Nephron (organoid): ENCODE measurements around the gene EHF.
"Not testable (repeated sequence)": the region's sequence is repeated elsewhere in the genome, so short reads cannot be mapped to it uniquely, and the experiment has no call there.

Experiments used
- H3K27ac Mint-ChIP-seq, 3 experiments: 2 replicates each; pipeline ENCODE4 v1.8.0; 2020; ENCODE audit warnings: mixed read lengths in 3 of 3, mild to moderate bottlenecking in 2 of 3, moderate library complexity in 1 of 3
- H3K27me3 Mint-ChIP-seq: 2 replicates; pipeline ENCODE4 v1.8.0; 2021; ENCODE audit warnings: low read depth, mild to moderate bottlenecking, moderate library complexity, mixed read lengths
- H3K36me3 Mint-ChIP-seq: 2 replicates; pipeline ENCODE4 v1.8.0; 2020; ENCODE audit warnings: low read depth, mixed read lengths
- H3K4me1 Mint-ChIP-seq: 2 replicates; pipeline ENCODE4 v1.8.0; 2020; ENCODE audit warnings: mixed read lengths
- H3K4me3 Mint-ChIP-seq, 3 experiments: 2 replicates each; pipeline ENCODE4 v1.8.0; 2020; ENCODE audit warnings: mild to moderate bottlenecking in 3 of 3, mixed read lengths in 3 of 3, moderate library complexity in 2 of 3
- H3K9me3 Mint-ChIP-seq: 2 replicates; pipeline ENCODE4 v1.8.0; 2020; ENCODE audit warnings: mixed read lengths
- CTCF ChIP-seq, 3 experiments: fragments of 200-600 bp; sonication (generic); IDR thresholded peaks; one replicate each; pipeline ENCODE4 v1.5.0; 2021; ENCODE audit warnings: antibody characterized with exemption in 3 of 3; ENCODE audit not compliant: unreplicated experiment in 3 of 3

Gene EHF

DNA sequence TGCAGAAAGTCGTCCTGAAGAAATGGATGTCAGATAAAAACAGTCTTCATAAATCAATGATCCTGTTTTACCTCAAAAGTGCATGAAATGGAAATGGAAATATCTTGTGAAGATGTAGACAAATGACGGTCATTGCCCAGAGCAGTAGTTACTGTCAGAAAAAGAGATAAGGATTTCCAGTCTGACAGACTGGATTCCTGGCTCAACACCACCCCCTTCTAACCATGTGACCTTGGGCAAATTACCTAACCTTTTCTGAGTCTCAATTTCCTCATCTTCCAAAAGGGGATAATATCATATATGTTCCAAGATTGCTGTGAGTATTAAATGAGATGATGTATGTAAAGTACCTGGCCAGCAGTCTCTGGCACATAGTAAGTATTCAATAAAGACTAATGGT, 32.9 kb upstream of the EHF start:
- Mint-ChIP-seq H3K27ac (no peak overlapping the region), H3K27me3 (peaks cover 3% of the 10 kb centered on the region), H3K4me1 (peaks cover 11% of the 10 kb centered on the region), H3K4me3 (no peak overlapping the region), H3K36me3 (no peaks in the 10 kb centered on the region), H3K9me3 (peaks cover 9% of the 10 kb centered on the region)
- no peak for TF ChIP-seq CTCF (IDR thresholded peaks at IDR 0.05; ENCODE audit: unreplicated experiment in 3 of 3)

DNA sequence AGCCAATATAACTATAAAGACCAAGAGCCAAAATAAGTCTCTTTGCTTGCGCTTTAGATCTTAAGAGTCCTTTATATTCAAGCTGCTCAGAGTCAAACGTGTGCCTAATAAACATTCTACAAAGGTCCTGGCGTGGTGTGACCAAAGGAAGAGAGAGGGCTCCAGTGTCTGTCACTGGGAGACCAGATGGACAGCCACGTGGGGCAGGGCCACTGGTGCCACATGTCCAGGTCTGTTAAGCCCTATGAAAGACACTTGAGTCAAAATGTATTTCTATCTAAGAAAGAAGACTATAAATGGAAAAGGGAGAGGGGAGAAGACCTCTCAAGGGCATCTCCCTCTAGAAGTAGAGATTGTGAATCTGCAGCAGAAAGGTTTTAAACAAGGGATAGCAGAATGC, 32.2 kb upstream of the EHF start:
- Mint-ChIP-seq H3K4me1 (peaks cover 11% of the 10 kb centered on the region), H3K9me3 (peaks cover 11% of the 10 kb centered on the region), H3K27me3 (peaks cover 4% of the 10 kb centered on the region), H3K4me3 (no peak overlapping the region), H3K36me3 (no peaks in the 10 kb centered on the region), H3K27ac (no peak overlapping the region)
- TF ChIP-seq CTCF (IDR thresholded peaks at IDR 0.05; ENCODE audit: unreplicated experiment in 3 of 3) = no peak

- not testable (repeated sequence) for H3K36me3 Mint-ChIP-seq, H3K4me3 Mint-ChIP-seq, H3K27me3 Mint-ChIP-seq, H3K27ac Mint-ChIP-seq
- H3K4me1 Mint-ChIP-seq = peaks cover 11% of the 10 kb centered on the region
- H3K9me3 Mint-ChIP-seq = peaks cover 16% of the 10 kb centered on the region
Measured at GRCh38 chr11:34589177-34589576, 31.7 kb upstream of the EHF start.

DNA sequence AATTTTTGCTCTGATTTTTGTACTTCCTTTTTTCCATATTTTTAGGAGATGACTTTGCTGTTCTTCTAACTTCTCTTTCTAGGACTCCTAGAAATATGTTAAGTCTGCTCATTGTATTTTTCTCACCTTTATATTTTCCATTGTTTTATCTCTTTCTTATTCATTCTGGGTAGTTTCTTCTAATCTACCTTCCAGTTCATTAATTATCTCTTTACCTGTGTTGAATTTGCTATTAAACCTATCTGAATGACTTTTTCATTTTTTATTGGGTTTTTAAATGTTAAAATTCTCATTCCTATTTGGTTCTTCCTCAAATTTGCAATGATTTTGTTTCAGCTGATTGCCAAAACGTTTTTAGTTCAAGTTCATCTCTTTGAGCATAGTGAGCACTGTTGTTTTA, 27.8 kb upstream of the EHF start:
- H3K9me3 Mint-ChIP-seq = peaks cover 20% of the 10 kb centered on the region
- peaks cover 8% of the 10 kb centered on the region for H3K27me3 Mint-ChIP-seq
- H3K4me3 Mint-ChIP-seq = no peak overlapping the region
- no peak overlapping the region for H3K27ac Mint-ChIP-seq
- TF ChIP-seq CTCF (IDR thresholded peaks at IDR 0.05; ENCODE audit: unreplicated experiment in 3 of 3) = no peak
- H3K4me1 Mint-ChIP-seq = no peaks in the 10 kb centered on the region
- no peaks in the 10 kb centered on the region for H3K36me3 Mint-ChIP-seq

DNA sequence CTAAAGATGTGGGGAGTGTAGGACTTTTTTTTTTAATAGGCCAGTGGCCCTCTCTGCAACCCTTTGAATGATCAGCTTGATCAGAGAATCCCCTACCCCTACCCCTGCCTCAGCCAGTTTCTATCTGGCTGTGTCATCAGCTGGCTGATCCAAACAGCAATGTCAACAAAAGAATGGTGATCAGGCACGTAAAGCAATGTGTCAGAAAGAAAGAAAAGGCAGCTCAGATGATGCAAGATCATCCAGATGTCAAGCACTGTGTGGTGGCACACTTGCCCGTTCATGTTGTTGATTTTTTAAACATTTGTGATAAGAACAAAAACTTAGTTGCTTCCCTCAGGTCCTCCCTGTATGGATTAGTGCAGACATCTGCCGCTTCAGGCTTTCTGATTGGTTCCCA, 26.3 kb upstream of the EHF start:
- no peak for TF ChIP-seq CTCF (IDR thresholded peaks at IDR 0.05; ENCODE audit: unreplicated experiment in 3 of 3)
- peaks cover 8% of the 10 kb centered on the region for H3K4me1 Mint-ChIP-seq
- H3K36me3 Mint-ChIP-seq = no peaks in the 10 kb centered on the region
- H3K27me3 Mint-ChIP-seq = peaks cover 8% of the 10 kb centered on the region
- peaks cover 20% of the 10 kb centered on the region for H3K9me3 Mint-ChIP-seq
- H3K4me3 Mint-ChIP-seq = no peak overlapping the region
- no peak overlapping the region for H3K27ac Mint-ChIP-seq

GRCh38 chr11:34595391-34595790, 25.5 kb upstream of the EHF start:
- Mint-ChIP-seq H3K9me3 (peaks cover 20% of the 10 kb centered on the region), H3K36me3 (no peaks in the 10 kb centered on the region), H3K4me1 (peaks cover 16% of the 10 kb centered on the region), H3K27me3 (peaks cover 8% of the 10 kb centered on the region), H3K27ac (no peak overlapping the region), H3K4me3 (no peak overlapping the region)
- TF ChIP-seq CTCF (IDR thresholded peaks at IDR 0.05; ENCODE audit: unreplicated experiment in 3 of 3) = no peak
